NCI-H2107 (cell line): ENCODE data around the gene TRIM63.

ENCODE experiments used
- DNase-seq: peaks from one replicate; lab custom pipeline; 2025; lab: John Stamatoyannopoulos, UW

Gene TRIM63

DNA sequence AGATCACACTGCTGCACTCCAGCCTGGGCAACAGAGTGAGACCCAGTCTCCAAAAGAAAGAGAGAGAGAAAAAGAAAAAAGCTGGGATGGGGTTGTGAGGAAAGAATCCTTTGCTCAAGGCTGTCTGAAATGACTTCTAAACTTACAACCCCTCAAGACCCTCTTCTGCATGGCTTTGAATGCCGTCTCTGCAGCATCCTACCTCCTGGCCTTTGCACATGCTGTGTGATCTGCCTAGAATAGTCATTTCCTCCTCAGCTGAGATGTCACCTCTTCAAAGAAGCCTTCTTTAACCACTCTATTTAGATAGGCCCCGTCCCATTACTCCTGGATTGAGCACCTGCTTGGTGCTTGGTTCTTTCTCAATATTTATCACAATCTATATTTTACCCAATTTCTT, 17.4 kb upstream of the TRIM63 start:
- DNase-seq: no peak

DNA sequence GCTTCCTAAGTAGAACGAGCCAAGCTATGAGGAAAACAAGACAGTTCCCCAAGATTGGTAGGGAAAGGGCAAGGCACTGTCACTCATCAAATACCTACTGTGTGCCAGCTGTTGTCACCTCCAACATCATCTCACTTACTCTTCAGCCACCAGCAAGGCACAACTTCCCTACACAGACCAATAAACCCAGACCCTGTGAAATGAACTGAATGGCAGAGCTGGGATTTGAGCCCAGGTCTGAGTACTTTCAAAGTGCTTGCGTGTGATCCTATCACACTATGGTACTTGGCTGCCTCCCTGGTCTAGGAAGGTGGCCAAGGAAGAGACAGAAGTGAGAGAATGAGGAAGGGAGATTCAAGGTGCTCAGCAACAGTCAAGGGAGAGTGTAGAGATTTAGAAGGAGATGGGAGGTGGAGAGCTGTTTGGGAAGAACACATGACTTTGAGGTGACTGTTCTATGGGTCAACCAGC, 16.7 kb upstream of the TRIM63 start:
- no peak for DNase-seq

DNA sequence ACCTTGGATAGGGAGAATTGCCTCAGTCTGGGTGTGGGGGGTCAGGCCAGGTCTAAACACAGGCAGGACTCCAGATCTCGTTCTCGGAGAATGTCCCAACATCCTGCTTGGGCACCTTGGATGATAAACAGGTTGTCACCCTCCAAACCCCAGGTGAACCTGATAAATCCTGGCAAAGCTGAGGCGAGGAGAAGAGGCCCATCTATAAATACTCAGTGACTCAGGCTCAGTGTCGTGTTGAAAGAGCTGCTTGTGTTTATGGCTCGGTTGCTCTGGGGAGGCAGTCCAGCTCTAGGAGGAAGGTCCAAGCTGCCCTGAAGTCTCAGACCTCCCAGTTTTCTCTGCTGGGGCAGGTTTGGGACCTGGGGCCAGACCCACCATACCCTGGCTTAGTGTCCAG, 15.8 kb upstream of the TRIM63 start:
- DNase-seq: no peak

DNA sequence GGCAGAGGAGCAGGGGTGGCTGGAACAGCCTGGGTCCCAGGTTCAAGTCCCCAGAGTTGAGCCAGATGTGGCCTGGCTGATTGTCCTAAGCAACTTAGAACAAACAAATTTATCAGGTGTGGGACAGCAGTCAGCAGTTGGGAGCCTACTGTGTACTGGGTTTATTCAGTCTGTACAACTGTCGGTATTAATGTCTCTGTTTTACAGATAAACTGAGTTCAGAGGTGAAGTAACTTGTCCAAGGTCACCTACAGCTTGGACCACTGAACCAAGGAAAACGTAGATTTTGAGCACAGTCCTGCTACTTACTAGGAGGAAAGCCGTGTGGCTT, 14.6 kb upstream of the TRIM63 start:
- DNase-seq: no peak

DNA sequence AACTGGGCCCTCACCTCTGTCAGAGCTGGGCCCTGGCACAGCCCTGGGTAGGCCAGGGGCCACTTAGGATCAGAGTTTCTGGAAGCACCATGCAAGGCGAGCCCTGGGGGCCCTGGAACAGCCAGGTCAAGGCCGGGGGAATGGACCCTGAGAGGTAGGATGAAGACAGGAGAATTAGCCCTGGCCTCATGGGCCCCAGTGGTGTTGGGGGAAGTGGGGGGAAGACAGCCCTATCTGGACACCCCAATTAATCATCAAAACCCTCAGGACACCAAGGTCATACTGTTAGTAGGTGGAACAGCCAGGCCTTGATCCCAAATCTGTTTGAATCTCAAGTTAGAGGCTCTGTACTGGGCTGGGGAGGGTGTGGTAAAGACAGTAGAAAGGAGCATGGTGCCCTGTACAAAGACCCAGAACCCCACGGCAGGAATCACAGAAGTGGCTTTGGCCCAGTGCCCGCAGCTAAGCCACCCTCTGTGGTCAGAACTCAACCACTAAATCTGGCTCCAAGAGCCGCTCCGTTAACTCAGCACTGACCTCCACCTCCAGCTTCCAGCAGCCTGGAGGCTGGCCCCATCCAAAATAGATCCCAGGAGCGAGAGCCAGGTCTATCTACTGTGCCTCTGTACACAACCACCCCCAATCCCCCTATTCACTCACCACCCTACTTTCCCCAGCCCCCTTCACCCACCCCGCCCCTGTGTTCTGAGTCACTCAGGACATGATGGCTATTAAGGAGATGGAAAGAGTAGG, 14.0 kb upstream of the TRIM63 start:
- DNase-seq: no peak

DNA sequence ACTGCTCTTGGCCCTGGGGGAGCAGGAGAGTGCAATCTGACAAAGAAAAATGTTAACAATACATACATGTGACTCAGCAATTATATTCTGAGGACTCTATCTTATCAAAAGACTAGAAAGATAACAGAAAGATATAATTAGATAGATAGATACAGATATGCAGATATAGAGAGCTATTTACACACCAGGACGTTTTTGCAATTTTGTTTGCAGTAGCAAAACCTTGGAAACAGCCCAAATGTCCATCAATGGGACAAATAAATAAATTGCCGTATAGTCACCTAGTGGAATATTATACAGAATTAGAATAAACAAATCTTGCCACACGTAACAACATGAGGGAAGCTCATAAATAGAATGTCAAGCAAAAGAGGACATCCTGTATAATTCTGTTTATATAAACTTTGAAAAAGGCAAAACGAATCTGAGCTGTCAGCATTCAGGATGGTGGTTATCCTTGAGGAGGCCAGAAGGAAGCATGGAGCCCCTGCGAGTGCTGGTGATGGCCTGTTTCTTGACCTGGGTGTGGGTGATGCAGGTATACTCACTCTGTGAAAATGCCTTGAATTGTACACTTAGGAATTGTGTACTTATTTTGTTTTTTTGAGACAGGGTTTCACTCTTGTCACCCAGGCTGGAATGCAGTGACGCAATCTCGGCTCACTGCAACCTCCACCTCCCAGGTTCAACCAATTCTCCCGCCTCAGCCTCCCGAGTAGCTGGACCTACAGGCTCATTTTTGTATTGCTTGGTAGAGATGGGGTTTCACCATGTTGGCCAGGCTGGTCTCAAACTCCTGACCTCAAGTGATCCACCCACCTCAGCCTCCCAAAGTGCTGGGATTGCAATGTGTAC, 12.8 kb upstream of the TRIM63 start:
- DNase-seq: no peak

DNA sequence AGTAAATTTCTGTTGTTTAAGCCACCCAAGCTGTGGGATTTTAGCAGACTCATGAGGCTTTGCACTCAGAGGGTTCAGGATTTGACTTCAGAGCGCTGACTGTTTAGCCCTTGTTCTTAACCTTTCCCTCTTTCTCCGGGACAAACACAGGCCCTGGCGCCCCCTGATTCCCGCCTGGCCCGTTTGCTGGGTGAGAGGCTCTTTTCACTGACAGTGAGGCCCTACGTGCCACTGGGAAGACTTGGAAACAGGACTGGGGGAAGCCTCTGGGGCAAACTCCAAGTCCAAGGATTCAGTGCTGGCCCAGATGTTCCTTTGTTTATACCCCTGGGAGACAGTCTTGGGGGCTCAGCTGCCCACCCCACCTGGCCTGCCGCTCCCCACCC, 11.7 kb upstream of the TRIM63 start:
- DNase-seq: no peak

DNA sequence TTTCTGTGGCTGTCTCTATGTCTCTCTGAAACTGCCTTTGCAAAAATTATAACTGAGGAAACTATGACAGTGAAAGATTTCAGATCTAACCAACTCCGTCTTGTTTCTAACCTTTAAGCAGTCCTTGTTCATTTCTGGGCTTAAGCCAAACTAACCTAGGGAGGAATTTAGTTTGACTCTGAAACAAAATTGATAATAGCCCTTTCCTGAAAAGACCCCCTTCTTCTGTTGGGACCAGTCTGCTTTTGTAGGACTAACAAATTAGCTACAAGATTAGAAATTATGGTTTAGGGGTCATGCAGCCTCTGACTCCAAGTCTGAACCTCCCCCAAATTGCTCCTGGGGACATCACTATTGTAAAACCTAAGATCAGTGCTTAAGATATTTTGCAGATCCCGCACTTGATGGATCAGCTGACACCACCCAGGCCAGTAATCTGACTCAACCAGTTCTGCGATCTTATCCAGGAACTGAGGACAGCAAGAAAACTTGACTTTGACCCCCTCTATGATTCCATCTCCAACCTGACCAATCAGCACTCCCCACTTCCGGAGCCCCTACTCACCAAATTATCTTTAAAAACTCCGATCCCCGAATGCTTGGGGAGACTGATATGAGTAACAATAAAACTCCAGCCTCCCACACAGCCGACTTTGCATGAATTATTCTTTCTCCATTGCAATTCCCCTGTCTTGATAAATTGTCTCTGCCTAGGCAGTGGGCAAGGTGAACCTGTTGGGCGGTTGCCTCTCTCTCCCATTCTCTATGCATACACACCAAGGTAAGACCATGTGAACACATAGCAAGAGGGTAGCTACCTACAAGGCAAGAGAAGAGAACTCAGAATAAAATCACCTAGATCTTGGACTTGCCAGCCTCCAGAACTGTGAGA, 11.1 kb upstream of the TRIM63 start:
- DNase-seq: no peak

DNA sequence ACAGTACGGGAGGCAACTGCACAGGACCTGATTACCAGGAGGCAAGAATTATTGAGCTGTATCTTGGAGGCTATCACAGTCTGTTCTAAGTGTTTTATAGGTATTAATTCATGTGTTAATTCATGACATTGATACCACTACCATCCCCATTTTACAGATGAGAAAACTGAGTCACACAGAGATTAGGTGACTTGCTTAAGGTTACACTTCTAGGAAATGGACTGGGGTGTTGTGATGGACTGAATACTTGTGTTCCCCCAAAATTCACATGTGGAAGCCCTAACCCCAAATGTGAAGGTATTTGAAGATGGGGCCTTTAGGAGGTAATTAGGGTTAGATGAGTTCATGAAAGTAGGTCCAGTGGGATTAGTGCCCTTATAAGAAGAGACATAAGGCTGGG, 10.1 kb upstream of the TRIM63 start:
- DNase-seq: no peak

DNA sequence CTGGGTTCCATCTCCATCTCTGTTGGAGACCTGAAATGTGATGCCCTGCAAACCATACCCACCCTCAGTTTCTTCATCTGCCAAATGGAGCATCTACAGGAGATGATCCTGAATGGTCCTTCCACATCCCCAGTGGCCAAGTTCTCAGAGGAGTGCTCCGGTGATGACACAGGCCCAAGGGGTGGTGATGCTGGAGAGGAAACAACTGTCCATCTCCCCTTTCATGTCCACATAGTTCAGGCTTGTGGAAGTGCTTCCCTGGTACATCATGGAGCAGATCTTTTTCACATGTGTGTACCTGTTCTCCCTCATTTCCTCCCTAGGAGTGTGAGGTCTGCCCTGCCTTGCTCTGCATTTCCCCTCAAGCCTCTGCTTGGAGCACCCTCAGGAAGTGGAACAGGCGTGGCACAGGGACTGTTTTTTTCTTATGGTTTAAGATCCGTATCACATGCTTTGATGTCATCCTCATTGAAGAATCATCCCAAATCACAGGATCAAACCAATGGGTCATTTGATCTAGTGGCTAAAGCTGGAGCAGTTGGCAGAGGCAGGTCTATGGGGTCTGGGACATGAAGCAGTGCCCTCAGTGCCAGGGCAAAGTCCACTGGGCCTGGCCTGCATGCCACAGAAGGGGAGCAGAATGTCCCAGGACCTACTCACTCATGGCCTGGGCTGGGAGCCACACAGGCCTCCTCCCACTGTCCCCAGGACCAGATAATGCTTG, 8.2 kb upstream of the TRIM63 start:
- no peak for DNase-seq

DNA sequence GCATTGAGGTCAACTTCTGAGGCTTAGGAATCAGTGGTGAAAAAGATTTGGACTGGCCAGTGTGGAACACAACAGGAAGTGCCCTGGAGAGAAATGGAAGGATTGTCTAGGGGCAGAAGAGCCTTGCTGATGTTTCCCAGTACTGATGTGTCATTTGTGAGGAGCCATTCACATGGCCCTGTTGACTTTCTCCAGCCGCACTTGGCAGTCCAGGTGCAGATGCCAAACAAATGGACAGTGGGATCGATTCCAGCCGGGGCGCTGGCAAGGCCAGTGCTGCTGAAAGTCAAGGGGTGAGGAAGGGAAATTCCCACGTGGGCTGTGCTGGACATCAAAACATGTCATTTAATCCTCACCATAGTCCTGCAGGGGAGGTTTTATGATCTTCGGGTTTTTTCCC, 4.9 kb upstream of the TRIM63 start:
- DNase-seq: no peak

DNA sequence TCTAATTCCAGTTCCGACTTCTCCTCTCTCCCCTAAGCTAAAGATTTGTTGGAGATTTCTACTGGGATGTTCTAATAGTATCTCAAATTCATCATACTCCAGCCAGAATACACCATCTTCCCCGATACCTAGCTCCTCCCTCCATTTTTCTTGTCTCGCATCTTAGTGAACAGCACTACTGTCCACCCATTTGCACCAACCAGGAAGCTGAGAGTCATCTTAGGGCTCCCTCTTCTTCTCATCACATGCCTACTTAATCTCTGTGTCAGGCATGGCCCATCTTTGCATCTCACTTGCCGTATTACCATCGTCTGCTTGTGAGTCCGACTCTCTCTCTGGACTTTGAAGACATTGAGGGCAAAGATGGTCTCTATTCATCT, 3.5 kb upstream of the TRIM63 start:
- DNase-seq: no peak

DNA sequence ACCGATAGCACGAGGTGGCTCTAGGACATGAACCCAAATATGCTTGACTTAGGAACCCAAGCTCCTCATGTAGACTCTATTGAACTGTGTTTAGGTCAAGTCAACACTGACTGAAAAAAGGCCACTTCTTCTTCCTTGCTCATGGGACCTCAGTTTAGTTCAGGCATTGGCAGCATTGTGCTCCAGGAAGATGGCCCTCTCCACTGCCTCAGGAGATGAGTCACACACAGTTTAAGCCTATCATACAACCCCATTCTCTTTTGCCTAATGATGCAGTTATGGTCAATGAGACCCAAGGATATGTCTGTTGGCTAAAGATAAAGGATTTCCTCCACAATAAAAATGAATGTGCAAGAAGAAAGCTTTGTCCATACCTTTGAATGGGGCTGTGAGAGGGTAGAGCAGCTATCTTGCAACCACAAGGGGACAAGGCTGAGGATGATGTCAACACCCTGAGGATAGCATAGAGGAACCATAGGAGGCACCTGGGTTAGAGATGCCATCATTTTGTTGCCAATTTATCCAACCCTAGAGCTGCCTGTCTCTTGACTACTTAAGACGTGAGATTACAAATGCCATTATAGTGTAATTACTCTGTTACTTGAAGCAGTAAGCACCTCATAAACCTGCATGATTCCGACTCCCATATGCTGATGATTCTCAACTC, 3.0 kb upstream of the TRIM63 start:
- no peak for DNase-seq

DNA sequence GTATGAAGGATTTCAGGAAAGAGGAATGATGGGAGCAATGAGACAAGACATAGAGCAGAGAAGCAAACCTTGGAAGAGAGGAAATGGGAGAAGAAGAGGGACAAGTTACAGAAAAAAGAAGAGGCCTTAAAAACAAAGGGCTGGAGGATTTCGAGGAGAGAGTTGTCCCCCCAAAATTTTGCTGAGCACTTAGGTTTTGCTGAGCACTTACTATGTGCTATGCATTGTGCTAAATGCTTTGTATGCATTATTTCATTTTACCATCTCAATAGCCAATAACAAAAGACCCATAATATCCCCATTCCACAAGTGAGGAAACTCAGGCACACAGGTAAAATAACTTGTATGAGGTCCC, 2.5 kb upstream of the TRIM63 start:
- no peak for DNase-seq

DNA sequence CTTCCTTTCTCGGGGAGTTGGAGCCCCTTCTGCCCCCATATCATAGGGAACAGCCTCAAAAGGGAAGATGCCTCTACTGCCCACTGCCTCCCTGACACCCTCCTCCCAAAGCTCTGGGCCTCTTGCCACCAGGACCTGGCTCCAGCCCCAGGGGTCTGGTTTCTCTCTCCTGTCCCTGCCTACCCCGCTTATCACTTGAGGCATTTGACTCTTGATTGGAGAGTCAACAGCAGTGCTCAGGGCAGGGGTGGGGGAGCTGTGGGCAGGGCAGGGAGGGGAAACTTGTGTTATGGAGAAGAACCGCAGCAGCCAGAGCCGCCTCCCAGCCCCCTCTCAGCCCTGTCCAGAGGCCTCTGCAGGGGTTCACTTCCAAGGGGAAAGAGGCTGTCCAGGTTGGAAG, 573 bp downstream of the TRIM63 start:
- DNase-seq: no peak

DNA sequence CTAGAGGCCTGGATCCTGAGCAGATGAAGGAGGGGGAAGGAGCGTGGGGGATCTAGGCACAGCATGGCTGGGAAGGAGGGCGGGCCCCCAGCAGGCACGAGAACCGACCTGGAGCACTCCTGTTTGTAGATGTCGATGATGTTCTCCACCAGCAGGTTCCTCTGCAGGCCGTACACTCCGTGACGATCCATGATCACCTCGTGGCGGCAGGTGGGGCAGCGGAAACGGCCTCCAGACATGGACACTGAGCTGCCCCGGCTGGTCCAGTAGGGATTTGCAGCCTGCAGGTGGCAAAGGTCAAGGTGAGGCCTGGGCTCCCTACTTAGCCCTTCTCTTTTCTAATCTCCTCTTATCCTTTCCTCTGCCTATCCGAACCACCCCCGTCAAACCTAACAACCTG, 1.3 kb downstream of the TRIM63 start:
- no peak for DNase-seq

DNA sequence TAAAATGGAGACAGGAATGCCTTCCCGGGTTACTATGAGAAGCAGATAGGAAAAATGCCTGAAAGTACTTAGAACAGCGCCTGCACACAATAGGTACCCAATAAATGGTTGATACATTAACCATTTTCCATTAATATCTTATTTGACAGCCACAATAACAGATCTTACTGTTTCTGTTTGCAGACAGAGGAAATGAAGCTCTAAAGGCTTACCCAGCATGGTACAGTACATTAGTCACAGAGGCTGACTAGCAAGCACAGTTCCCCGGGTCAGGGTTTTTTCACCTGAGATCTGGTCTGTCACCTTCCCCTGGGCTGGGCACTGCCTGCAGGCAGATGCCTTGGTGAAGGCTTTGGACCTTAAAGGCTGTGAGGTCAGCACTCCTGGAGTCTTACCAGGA, 2.9 kb downstream of the TRIM63 start:
- no peak for DNase-seq

DNA sequence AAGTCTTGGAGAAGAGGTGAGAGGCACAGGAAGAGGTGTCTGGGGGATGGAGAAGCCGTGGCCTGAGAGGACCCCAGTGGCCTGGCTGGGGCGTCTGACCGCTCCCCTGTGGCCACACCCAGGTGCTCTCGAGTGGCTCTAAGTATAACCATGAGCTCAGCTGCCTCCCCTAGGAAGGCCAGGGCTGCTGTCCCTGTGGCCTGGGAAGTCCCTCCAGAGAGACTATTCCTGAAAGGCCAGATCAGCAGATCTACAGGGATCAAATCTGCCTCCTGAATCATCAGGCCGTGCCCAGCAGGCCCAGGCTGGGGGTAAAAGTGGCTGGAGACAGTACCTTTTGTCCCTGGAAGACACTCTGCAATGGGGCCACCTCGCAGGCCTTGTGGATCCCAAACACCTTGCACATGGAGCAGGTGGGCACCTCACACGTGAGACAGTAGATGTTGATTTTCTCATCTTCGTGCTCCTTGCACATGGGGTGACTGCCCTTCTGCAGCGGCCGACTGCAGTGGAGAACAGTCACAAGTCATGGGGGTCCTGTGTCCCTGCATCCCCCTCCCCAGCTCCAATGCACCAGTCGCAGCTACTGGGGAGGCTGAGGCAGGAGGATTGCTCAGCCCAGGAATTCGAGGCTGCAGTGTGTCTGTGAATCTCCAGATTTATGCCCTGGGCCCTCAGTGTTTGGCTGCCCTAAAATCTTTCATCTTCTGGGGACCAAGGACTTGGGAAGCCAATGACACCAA, 6.4 kb downstream of the TRIM63 start:
- no peak for DNase-seq

DNA sequence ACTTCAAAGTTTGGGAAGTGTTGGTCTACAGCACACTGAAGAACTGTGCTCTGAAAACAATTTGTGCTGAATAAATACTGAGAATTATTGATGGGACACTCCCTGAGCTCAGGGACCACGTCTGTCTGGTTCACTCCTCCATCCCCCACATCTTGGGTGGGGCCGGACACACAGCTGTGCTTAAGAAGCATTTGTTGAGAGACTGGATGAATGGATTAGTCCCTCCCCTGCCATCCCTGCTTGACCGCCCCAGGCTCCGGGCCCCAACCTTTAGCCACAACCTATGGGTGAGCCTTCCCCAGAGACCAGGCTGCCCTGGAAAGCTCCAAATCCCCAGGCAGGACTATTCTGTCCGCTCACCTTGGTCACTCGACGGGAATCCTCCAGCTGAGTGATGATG, 7.5 kb downstream of the TRIM63 start:
- DNase-seq: no peak

DNA sequence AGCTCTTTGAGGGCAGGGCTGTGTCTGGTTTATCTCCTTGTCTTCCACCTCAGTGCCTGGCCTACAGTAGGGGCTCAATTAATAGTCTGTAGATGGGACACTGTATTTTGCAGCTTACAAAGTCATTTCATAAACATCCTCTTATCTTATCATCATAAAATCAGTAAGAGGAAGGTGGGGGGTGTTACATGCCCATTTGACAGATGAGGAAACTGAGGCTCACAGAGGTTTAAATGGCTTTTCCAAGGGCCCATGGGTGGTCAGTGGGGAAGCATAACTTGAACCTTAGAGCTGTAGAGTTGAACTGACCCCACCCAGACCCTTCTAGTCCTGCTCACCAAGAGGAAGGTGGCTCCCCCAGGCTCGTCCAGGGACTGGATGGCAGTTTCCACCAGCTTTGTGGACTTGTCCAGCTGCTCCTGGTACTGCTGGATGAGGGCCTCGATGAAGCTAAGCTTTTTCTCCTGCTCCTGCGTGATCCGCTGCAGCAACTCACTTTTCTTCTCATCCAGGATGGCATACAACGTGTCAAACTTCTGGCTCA, 9.3 kb downstream of the TRIM63 start:
- DNase-seq: no peak

DNA sequence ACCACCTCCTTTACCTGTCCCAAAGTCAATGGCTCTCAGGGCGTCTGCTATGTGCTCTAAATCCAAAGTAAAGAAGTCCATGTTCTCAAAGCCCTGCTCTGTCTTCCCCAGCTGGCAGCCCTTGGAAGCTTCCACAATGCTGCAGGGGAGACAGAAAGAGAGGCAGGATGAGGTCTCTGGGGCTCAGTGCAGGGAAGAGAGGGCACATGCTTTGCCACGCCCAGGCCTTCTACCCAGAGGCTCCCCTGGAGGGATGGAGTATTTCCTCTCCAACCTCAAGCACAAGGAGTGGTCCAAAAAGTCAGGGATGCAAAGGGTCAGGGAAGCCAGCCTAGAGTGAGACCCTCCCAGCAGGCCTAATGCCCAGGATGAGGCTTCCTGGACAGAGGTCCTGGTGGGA, 10.2 kb downstream of the TRIM63 start:
- DNase-seq: no peak
